IMR-90 (cell line): ENCODE measurements around the gene HOATZ. TPM values are rescaled to one million over a fixed set of nuclear protein-coding genes. Genes with fewer than 3 reads are reported as not detected.

Experiments used
- ATAC-seq: fragments of 200-7000 bp; cut with Tn5 transposase; 2 replicates; pipeline ENCODE4 v1.9.1; 2020; ENCODE audit warnings: low read depth, mild to moderate bottlenecking, moderate library complexity
- BruUV-seq: library from RNA; stranded (reverse); fragments of 400-500 nt; replicated peaks from 2 replicates; lab custom pipeline; 2021; lab: Mats Ljungman, UMichigan
- CTCF ChIA-PET: fragments of 300-600 bp; formaldehyde crosslinking; extraction: SDS; loops from one replicate; lab custom pipeline; 2021; ENCODE audit warnings: antibody characterized with exemption; lab: Yijun Ruan, JAX
- POLR2A ChIA-PET: fragments of 300-600 bp; sonication (Branson Sonifier 250); formaldehyde crosslinking; loops from one replicate; lab custom pipeline; 2022; ENCODE audit warnings: antibody characterized with exemption; ENCODE audit not compliant: unreplicated experiment; lab: Charles Lee
- DNase-seq: peaks from one replicate; pipeline ENCODE4 v3.0.0; 2013
- H2AFZ ChIP-seq: replicated peaks from 2 replicates; pipeline ENCODE3; 2013; ENCODE audit warnings: low read length, mild to moderate bottlenecking; ENCODE audit not compliant: poor library complexity
- H2AK5ac ChIP-seq: 2 replicates; pipeline ENCODE4 v1.6.1; 2013; ENCODE audit warnings: low read depth, low read length, inconsistent platforms
- H2AK9ac ChIP-seq: replicated peaks from 2 replicates; pipeline ENCODE3; 2013; ENCODE audit warnings: mild to moderate bottlenecking, low read depth, low read length, moderate library complexity; ENCODE audit not compliant: poor library complexity
- H2BK120ac ChIP-seq: 2 replicates; pipeline ENCODE4 v1.6.1; 2013; ENCODE audit warnings: low read depth, low read length, inconsistent platforms
- H2BK15ac ChIP-seq: 3 replicates; pipeline ENCODE4 v1.6.1; 2013; ENCODE audit warnings: low read depth, low read length, inconsistent platforms
- H2BK20ac ChIP-seq: 2 replicates; pipeline ENCODE4 v1.6.1; 2013; ENCODE audit warnings: low read depth, mild to moderate bottlenecking, inconsistent platforms, low read length, moderate library complexity
- H2BK5ac ChIP-seq: 2 replicates; pipeline ENCODE4 v1.6.1; 2013; ENCODE audit warnings: mild to moderate bottlenecking, low read depth, low read length, inconsistent platforms; ENCODE audit not compliant: poor library complexity, severe bottlenecking
- H3K14ac ChIP-seq: replicated peaks from 2 replicates; pipeline ENCODE4 v1.6.1; 2013; ENCODE audit warnings: low read depth, low read length, inconsistent platforms
- H3K18ac ChIP-seq: 2 replicates; pipeline ENCODE4 v1.6.1; 2013; ENCODE audit warnings: low read depth, low read length, control low read depth
- H3K23ac ChIP-seq: 2 replicates; pipeline ENCODE4 v1.6.1; 2013; ENCODE audit warnings: low read depth, low read length, inconsistent platforms
- H3K27ac ChIP-seq: 2 replicates; pipeline ENCODE4 v1.5.1; 2013; ENCODE audit warnings: mild to moderate bottlenecking, control low read depth, low read length; ENCODE audit not compliant: insufficient read depth
- H3K27me3 ChIP-seq: 2 replicates; pipeline ENCODE4 v1.6.1; 2013; ENCODE audit warnings: low read length; ENCODE audit not compliant: control insufficient read depth, insufficient read depth
- H3K36me3 ChIP-seq: 2 replicates; pipeline ENCODE4 v1.6.1; 2013; ENCODE audit warnings: low read length, mixed read lengths; ENCODE audit not compliant: control insufficient read depth, insufficient read depth
- H3K4ac ChIP-seq: 2 replicates; pipeline ENCODE4 v1.6.1; 2013; ENCODE audit warnings: low read depth, low read length, inconsistent platforms
- H3K4me1 ChIP-seq: 2 replicates; pipeline ENCODE4 v1.6.1; 2013; ENCODE audit warnings: low read length, mixed read lengths; ENCODE audit not compliant: control insufficient read depth, insufficient read depth
- H3K4me2 ChIP-seq: 2 replicates; pipeline ENCODE4 v1.6.1; 2013; ENCODE audit warnings: low read depth, mild to moderate bottlenecking, control low read depth, low read length, moderate library complexity
- H3K4me3 ChIP-seq: 2 replicates; pipeline ENCODE4 v1.5.1; 2013; ENCODE audit warnings: low read depth, mild to moderate bottlenecking, control low read depth, low read length, moderate library complexity; ENCODE audit not compliant: insufficient read depth
- H3K56ac ChIP-seq: 2 replicates; pipeline ENCODE4 v1.6.1; 2013; ENCODE audit warnings: low read length, inconsistent platforms; ENCODE audit not compliant: insufficient read depth; ENCODE audit errors: extremely low read depth
- H3K79me1 ChIP-seq, 2 experiments: 2 replicates each; pipeline ENCODE4 v1.6.1; 2013; ENCODE audit warnings: low read length in 2 of 2, inconsistent platforms in 1 of 2, low read depth in 1 of 2
- H3K9ac ChIP-seq: 2 replicates; pipeline ENCODE4 v1.6.1; 2013; ENCODE audit warnings: low read depth, low read length, control low read depth
- H3K9me1 ChIP-seq: 2 replicates; pipeline ENCODE4 v1.6.1; 2013; ENCODE audit warnings: low read length, inconsistent platforms; ENCODE audit not compliant: insufficient read depth
- H3K9me3 ChIP-seq: 2 replicates; pipeline ENCODE4 v1.6.1; 2013; ENCODE audit warnings: low read length; ENCODE audit not compliant: control insufficient read depth, insufficient read depth
- H4K20me1 ChIP-seq: 2 replicates; pipeline ENCODE4 v1.6.1; 2013; ENCODE audit warnings: low read length, inconsistent platforms; ENCODE audit not compliant: insufficient read depth
- H4K5ac ChIP-seq: 2 replicates; pipeline ENCODE4 v1.6.1; 2013; ENCODE audit warnings: mild to moderate bottlenecking, low read depth, low read length, control low read depth
- H4K8ac ChIP-seq, 2 experiments: 2 replicates each; pipeline ENCODE4 v1.6.1; 2013; ENCODE audit warnings: low read depth in 2 of 2, low read length in 2 of 2, control low read depth in 1 of 2, inconsistent platforms in 1 of 2
- H4K91ac ChIP-seq: 2 replicates; pipeline ENCODE4 v1.6.1; 2013; ENCODE audit warnings: low read depth, low read length, inconsistent platforms; ENCODE audit not compliant: insufficient read depth
- BHLHE40 ChIP-seq: fragments of 150-350 bp; IDR thresholded peaks from 2 replicates; pipeline ENCODE4 v1.6.1; 2016; ENCODE audit warnings: mild to moderate bottlenecking, low read depth, low read length
- CHD1 ChIP-seq: IDR thresholded peaks from 2 replicates; pipeline ENCODE4 v1.6.1; 2012; ENCODE audit warnings: low read depth, low read length, improper control_type of control experiment
- FOS ChIP-seq: fragments of 150-350 bp; IDR thresholded peaks from 2 replicates; pipeline ENCODE4 v1.6.1; 2016; ENCODE audit warnings: low read depth, low read length
- MXI1 ChIP-seq: IDR thresholded peaks from 2 replicates; pipeline ENCODE4 v1.6.1; 2012; ENCODE audit warnings: low read depth, mild to moderate bottlenecking, low read length, moderate library complexity, borderline replicate concordance
- POLR2A ChIP-seq: IDR thresholded peaks from 2 replicates; pipeline ENCODE4 v1.6.1; 2012; ENCODE audit warnings: mild to moderate bottlenecking, low read depth, low read length
- RAD21 ChIP-seq: IDR thresholded peaks from 2 replicates; pipeline ENCODE4 v1.6.1; 2012; ENCODE audit warnings: low read length, improper control_type of control experiment
- RFX5 ChIP-seq: IDR thresholded peaks from 2 replicates; pipeline ENCODE4 v1.8.0; 2012; ENCODE audit warnings: low read depth, mild to moderate bottlenecking, low read length, moderate library complexity
- SMC3 ChIP-seq: fragments of 150-350 bp; IDR thresholded peaks from 2 replicates; pipeline ENCODE4 v1.6.1; 2016; ENCODE audit warnings: low read depth, mild to moderate bottlenecking, antibody characterized with exemption, low read length, moderate library complexity
- dilution Hi-C: fragments of 300-500 bp; cut with HindIII; formaldehyde crosslinking; loops from one replicate; pipeline ENCODE4 v1.14.3; 2018; ENCODE audit warnings: low sequenced_read_pairs; ENCODE audit not compliant: unreplicated experiment
- in situ Hi-C: fragments of 300-500 bp; cut with MboI; formaldehyde crosslinking; loops from 3 replicates; pipeline ENCODE4 v1.14.3; 2019; ENCODE audit warnings: low sequenced_read_pairs, inconsistent platforms, mixed read lengths
- intact Hi-C: fragments of 100-400 bp; cut with micrococcal nuclease; formaldehyde crosslinking; loops from 2 replicates; pipeline ENCODE4 v1.10.0; 2022
- polyA plus RNA-seq, 3 experiments: library from polyadenylated mRNA; depleted of rRNA; stranded (reverse); fragments of >200 nt; gene quantifications; 2 replicates each; pipeline ENCODE4 v1.2.3, GENCODE V29; 2012; ENCODE audit warnings: low replicate concordance in 1 of 3
- total RNA-seq: library from RNA; depleted of rRNA; stranded (reverse); fragments of >200 nt; gene quantifications from 2 replicates; pipeline ENCODE4 v1.2.3, GENCODE V29; 2012
- TF ChIP-seq, protein P1 (sequence below): fragments of 150-350 bp; IDR thresholded peaks from 2 replicates; pipeline ENCODE4 v1.6.1; 2017; ENCODE audit warnings: mild to moderate bottlenecking, antibody characterized with exemption, low read length, low read depth
- TF ChIP-seq, protein P2 (sequence below): conservative IDR thresholded peaks from 2 replicates; pipeline ENCODE4 v1.5.1; 2012; ENCODE audit warnings: mild to moderate bottlenecking, low read depth, low read length, improper control_type of control experiment

HOATZ gene
- total and polyA plus RNA-seq, 2 of the 4 experiments (the other 2 are of a cell fraction) = not detected

DNA sequence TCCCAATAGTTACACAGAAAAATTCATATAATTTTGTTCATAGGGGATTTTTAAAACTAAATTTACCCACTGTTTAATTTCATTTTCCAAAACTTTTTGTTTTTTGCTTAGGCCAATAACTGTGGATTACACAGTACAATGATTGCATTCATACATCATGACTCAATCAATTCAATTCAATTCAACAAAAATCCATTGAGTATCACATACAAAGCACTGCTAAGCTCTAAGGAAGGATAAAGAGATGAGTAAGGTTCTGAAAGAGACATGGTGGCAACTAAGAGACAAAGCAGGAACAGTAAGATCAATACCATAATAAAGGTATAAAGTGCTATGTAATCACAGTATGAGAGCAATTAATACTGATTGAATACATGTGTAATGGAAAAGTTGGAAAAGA is 16.6 kb downstream of the HOATZ start:
- TF ChIP-seq CHD1 = no peak
- TF ChIP-seq FOS = no peak
- TF ChIP-seq POLR2A = no peak
- no peak for TF ChIP-seq RAD21
- no peak for TF ChIP-seq BHLHE40
- TF ChIP-seq MXI1 = no peak
- TF ChIP-seq SMC3 = no peak
- TF ChIP-seq, protein P1, sequence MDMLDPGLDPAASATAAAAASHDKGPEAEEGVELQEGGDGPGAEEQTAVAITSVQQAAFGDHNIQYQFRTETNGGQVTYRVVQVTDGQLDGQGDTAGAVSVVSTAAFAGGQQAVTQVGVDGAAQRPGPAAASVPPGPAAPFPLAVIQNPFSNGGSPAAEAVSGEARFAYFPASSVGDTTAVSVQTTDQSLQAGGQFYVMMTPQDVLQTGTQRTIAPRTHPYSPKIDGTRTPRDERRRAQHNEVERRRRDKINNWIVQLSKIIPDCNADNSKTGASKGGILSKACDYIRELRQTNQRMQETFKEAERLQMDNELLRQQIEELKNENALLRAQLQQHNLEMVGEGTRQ = no peak
- TF ChIP-seq RFX5 = no peak
- TF ChIP-seq, protein P2, sequence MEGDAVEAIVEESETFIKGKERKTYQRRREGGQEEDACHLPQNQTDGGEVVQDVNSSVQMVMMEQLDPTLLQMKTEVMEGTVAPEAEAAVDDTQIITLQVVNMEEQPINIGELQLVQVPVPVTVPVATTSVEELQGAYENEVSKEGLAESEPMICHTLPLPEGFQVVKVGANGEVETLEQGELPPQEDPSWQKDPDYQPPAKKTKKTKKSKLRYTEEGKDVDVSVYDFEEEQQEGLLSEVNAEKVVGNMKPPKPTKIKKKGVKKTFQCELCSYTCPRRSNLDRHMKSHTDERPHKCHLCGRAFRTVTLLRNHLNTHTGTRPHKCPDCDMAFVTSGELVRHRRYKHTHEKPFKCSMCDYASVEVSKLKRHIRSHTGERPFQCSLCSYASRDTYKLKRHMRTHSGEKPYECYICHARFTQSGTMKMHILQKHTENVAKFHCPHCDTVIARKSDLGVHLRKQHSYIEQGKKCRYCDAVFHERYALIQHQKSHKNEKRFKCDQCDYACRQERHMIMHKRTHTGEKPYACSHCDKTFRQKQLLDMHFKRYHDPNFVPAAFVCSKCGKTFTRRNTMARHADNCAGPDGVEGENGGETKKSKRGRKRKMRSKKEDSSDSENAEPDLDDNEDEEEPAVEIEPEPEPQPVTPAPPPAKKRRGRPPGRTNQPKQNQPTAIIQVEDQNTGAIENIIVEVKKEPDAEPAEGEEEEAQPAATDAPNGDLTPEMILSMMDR = no peak
- Histone ChIP-seq H4K8ac (no peak overlapping the region; a peak in 1 of 4 replicates), H4K91ac (no peak overlapping the region), H3K4me2 (peak overlapping the region; percentile 3; the same call in 1 of the 2 replicates), H3K79me1 (no peaks in the 10 kb centered on the region), H2BK15ac (no peak overlapping the region), H2BK5ac (peak overlapping the region; percentile 61), H3K27me3 (no peaks in the 10 kb centered on the region), H3K4me1 (peaks cover 1% of the 10 kb centered on the region; the same call in 1 of the 2 replicates), H3K18ac (no peak overlapping the region), H2AK5ac (no peak overlapping the region), H2AK9ac (no peak overlapping the region), H3K56ac (no peak overlapping the region), H3K4me3 (no peak overlapping the region), H3K9ac (no peak overlapping the region), H3K9me3 (no peaks in the 10 kb centered on the region), H3K36me3 (no peaks in the 10 kb centered on the region), H3K23ac (no peak overlapping the region), H3K27ac (no peak overlapping the region), H2BK120ac (no peak overlapping the region), H3K14ac (no peak overlapping the region), H3K4ac (no peak overlapping the region), H2AFZ (no peak overlapping the region), H3K9me1 (peaks cover 12% of the 10 kb centered on the region), H4K5ac (no peak overlapping the region), H2BK20ac (peak overlapping the region; percentile 3; the same call in 1 of the 2 replicates), H4K20me1 (no peaks in the 10 kb centered on the region)
- BruUV-seq = no TSS peak
- CTCF ChIA-PET = interaction anchor here (0.8 to 1.3 kb wide), 3 partner anchors 8 to 76 kb away, joined by 3 to 6 read pairs (median 4); no protein-coding TSS in a partner anchor
- intact Hi-C loops (no loop called here), in situ Hi-C loops (no loop called here), dilution Hi-C loops (no loop called here)
- DNase-seq (peak; percentile 67), ATAC-seq (peak; percentile 42)
- POLR2A ChIA-PET = no interaction called here
